Endothelial cell of umbilical vein (primary cell): ENCODE results near the gene TMEM92.

Experiments used
- FOS ChIP-seq: IDR thresholded peaks from 2 replicates; pipeline ENCODE4 v1.6.1; 2011; ENCODE audit warnings: mild to moderate bottlenecking, low read length, moderate library complexity, borderline replicate concordance; ENCODE audit not compliant: insufficient read depth
- MYC ChIP-seq: IDR thresholded peaks from one replicate; pipeline ENCODE4 v1.6.1; 2011; ENCODE audit warnings: mild to moderate bottlenecking, low read depth, low read length
- POLR2A ChIP-seq: IDR thresholded peaks from 2 replicates; pipeline ENCODE4 v1.6.1; 2012; ENCODE audit warnings: low read depth, mild to moderate bottlenecking, control low read depth, low read length
- TF ChIP-seq, protein P1 (sequence below), 2 donors: IDR thresholded peaks; 1 replicate in 1 of 2; 2 replicates in 1 of 2; pipeline ENCODE4 v1.5.1; 2011; ENCODE audit warnings: low read length in 2 of 2, mild to moderate bottlenecking in 2 of 2, moderate library complexity in 2 of 2, control low read depth in 1 of 2, inconsistent platforms in 1 of 2, low read depth in 1 of 2; ENCODE audit not compliant: insufficient read depth in 1 of 2; ENCODE audit errors: extremely low read depth in 1 of 2
- TF ChIP-seq, protein P2 (sequence below): IDR thresholded peaks from 2 replicates; pipeline ENCODE4 v1.6.1; 2011; ENCODE audit not compliant: insufficient read depth, insufficient read length

DNA sequence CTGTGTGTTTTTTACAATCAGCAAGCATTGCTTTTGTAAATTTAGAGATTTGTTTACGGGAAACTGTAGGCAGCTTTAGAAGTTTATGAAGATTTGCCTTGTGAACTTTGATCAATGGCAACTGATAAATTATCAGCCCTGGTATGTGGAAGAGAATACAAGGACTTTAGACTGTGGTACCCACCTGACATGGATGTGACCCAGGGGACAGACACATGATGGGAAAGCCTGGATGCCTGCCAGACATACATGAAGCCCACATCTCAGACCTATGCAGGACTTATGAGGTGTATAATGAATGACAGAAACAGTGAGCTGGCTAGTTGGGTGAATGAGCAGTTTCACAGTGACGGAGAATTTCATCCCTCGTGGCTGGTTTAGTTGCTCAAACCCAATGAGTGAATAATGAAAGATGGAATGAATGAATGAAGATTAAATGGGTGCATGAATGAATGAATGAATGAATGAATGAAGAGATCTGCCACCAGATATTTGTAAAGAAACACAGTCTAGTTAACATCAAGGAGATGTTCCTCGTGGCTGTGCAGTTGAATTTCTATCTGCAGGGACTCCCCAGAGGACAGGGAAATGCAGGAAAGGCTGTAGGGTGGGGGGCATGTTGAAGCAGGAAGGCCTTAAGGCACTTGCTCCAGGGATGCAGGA lies 7.6 kb downstream of the TMEM92 start:
- TF ChIP-seq, protein P1, sequence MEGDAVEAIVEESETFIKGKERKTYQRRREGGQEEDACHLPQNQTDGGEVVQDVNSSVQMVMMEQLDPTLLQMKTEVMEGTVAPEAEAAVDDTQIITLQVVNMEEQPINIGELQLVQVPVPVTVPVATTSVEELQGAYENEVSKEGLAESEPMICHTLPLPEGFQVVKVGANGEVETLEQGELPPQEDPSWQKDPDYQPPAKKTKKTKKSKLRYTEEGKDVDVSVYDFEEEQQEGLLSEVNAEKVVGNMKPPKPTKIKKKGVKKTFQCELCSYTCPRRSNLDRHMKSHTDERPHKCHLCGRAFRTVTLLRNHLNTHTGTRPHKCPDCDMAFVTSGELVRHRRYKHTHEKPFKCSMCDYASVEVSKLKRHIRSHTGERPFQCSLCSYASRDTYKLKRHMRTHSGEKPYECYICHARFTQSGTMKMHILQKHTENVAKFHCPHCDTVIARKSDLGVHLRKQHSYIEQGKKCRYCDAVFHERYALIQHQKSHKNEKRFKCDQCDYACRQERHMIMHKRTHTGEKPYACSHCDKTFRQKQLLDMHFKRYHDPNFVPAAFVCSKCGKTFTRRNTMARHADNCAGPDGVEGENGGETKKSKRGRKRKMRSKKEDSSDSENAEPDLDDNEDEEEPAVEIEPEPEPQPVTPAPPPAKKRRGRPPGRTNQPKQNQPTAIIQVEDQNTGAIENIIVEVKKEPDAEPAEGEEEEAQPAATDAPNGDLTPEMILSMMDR (IDR thresholded peaks at IDR 0.05; ENCODE audit: extremely low read depth in 1 of 2, insufficient read depth in 1 of 2, low read depth in 1 of 2, low read length in 2 of 2): no peak
- TF ChIP-seq POLR2A (no peak), FOS (no peak), MYC (no peak)
- TF ChIP-seq, protein P2, sequence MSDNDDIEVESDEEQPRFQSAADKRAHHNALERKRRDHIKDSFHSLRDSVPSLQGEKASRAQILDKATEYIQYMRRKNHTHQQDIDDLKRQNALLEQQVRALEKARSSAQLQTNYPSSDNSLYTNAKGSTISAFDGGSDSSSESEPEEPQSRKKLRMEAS: no peak
